MCF 10A (cell line): ENCODE results near the gene AATK. TPM values are rescaled to one million over a fixed set of nuclear protein-coding genes. Genes with fewer than 3 reads are reported as not detected.

Experiments used
- BruUV-seq: library from RNA; stranded (reverse); fragments of 400-500 nt; replicated peaks from 2 replicates; lab custom pipeline; 2021; lab: Mats Ljungman, UMichigan
- CTCF ChIA-PET: fragments of 300-600 bp; sonication (Branson Sonifier 250); formaldehyde crosslinking; extraction: SDS; loops from one replicate; lab custom pipeline; 2021; ENCODE audit warnings: antibody characterized with exemption, inconsistent platforms; lab: Yijun Ruan, JAX
- POLR2A ChIA-PET: fragments of 300-600, 350-650 bp; sonication (Branson Sonifier 250); formaldehyde crosslinking; extraction: SDS; loops from one replicate; lab custom pipeline; 2020; ENCODE audit warnings: antibody characterized with exemption, inconsistent platforms; lab: Yijun Ruan, JAX
- DNase-seq: peaks from one replicate; pipeline ENCODE4 v3.0.0-alpha.2; 2018; ENCODE audit not compliant: unreplicated experiment
- H3K27ac Mint-ChIP-seq: one replicate; pipeline ENCODE4 v1.8.0; 2022; ENCODE audit warnings: mild to moderate bottlenecking, low read depth, mixed read lengths; ENCODE audit not compliant: unreplicated experiment
- H3K27me3 Mint-ChIP-seq: one replicate; pipeline ENCODE4 v1.8.0; 2022; ENCODE audit warnings: mixed read lengths; ENCODE audit not compliant: insufficient read depth, unreplicated experiment
- H3K36me3 Mint-ChIP-seq: one replicate; pipeline ENCODE4 v1.8.0; 2022; ENCODE audit warnings: mild to moderate bottlenecking, moderate library complexity, mixed read lengths; ENCODE audit not compliant: insufficient read depth, unreplicated experiment
- H3K4me1 Mint-ChIP-seq: one replicate; pipeline ENCODE4 v1.8.0; 2022; ENCODE audit warnings: mixed read lengths; ENCODE audit not compliant: insufficient read depth, unreplicated experiment
- H3K4me3 Mint-ChIP-seq: one replicate; pipeline ENCODE4 v1.8.0; 2022; ENCODE audit warnings: mild to moderate bottlenecking, moderate library complexity, mixed read lengths; ENCODE audit not compliant: unreplicated experiment
- H3K9me3 Mint-ChIP-seq: one replicate; pipeline ENCODE4 v1.8.0; 2022; ENCODE audit warnings: mixed read lengths; ENCODE audit not compliant: unreplicated experiment
- CTCF ChIP-seq: fragments of 200-600 bp; IDR thresholded peaks from one replicate; pipeline ENCODE4 v1.8.0; 2022; ENCODE audit warnings: antibody characterized with exemption, mild to moderate bottlenecking; ENCODE audit not compliant: unreplicated experiment
- intact Hi-C: fragments of 100-400 bp; cut with micrococcal nuclease; formaldehyde crosslinking; loops from 2 replicates; pipeline ENCODE4 v1.14.1; 2022
- total RNA-seq: library from RNA; stranded (reverse); gene quantifications from 2 replicates; pipeline ENCODE4 v1.2.3, GENCODE V29; 2022

The AATK gene
- total RNA-seq, 1 experiment from 2014 or later = 1.4 TPM

GRCh38 chr17:81102869-81103268 is 63.2 kb downstream of the AATK start:
- H3K9me3 Mint-ChIP-seq = no peaks in the 10 kb centered on the region
- ChIA-PET POLR2A (interaction anchor here (0.6 to 1.0 kb wide), 2 partner anchors 45 to 100 kb away, joined by 3 read pairs; no protein-coding TSS in a partner anchor), CTCF (interaction anchor here (0.6 to 2.0 kb wide), 15 partner anchors 10 to 548 kb away, joined by 3 to 27 read pairs (median 4); no protein-coding TSS in a partner anchor)
- no peak for DNase-seq
- H3K4me1 Mint-ChIP-seq = no peaks in the 10 kb centered on the region
- BruUV-seq = no TSS peak
- no peak overlapping the region for H3K4me3 Mint-ChIP-seq
- H3K36me3 Mint-ChIP-seq = peaks cover 26% of the 10 kb centered on the region
- TF ChIP-seq CTCF = no peak
- no peak overlapping the region for H3K27ac Mint-ChIP-seq
- no peaks in the 10 kb centered on the region for H3K27me3 Mint-ChIP-seq
- intact Hi-C loops = loop anchor here (10.0 kb wide), 1 partner anchor 118 kb away; no protein-coding TSS in a partner anchor

- no peaks in the 10 kb centered on the region for H3K27me3 Mint-ChIP-seq
- intact Hi-C loops = loop anchor here (10.0 kb wide), 1 partner anchor 118 kb away; no protein-coding TSS in a partner anchor
- H3K27ac Mint-ChIP-seq = no peak overlapping the region
- ChIA-PET CTCF (interaction anchor here (0.6 to 1.7 kb wide), 21 partner anchors 10 to 668 kb away, joined by 3 to 27 read pairs (median 4); no protein-coding TSS in a partner anchor), POLR2A (interaction anchor here (0.6 to 1.0 kb wide), 2 partner anchors 45 to 79 kb away, joined by 3 to 4 read pairs; no protein-coding TSS in a partner anchor)
- H3K4me3 Mint-ChIP-seq = no peak overlapping the region
- BruUV-seq = no TSS peak
- peaks cover 4% of the 10 kb centered on the region for H3K4me1 Mint-ChIP-seq
- no peak for TF ChIP-seq CTCF
- no peaks in the 10 kb centered on the region for H3K9me3 Mint-ChIP-seq
- DNase-seq = no peak
- peaks cover 26% of the 10 kb centered on the region for H3K36me3 Mint-ChIP-seq
These were observed 63.7 kb downstream of the AATK start for GRCh38 chr17:81102352-81102751.

GRCh38 chr17:81101614-81102306 is 64.3 kb downstream of the AATK start:
- Mint-ChIP-seq H3K36me3 (peaks cover 26% of the 10 kb centered on the region), H3K27ac (no peak overlapping the region), H3K27me3 (no peaks in the 10 kb centered on the region), H3K9me3 (no peaks in the 10 kb centered on the region), H3K4me3 (no peak overlapping the region), H3K4me1 (peaks cover 10% of the 10 kb centered on the region)
- peak; percentile 73 for DNase-seq
- ChIA-PET CTCF (interaction anchor here (0.6 to 1.7 kb wide), 20 partner anchors 11 to 667 kb away, joined by 3 to 27 read pairs (median 4); no protein-coding TSS in a partner anchor), POLR2A (interaction anchor here (0.6 to 1.0 kb wide), 2 partner anchors 78 to 89 kb away, joined by 4 to 6 read pairs; no protein-coding TSS in a partner anchor)
- peak; percentile 100 for TF ChIP-seq CTCF
- intact Hi-C loops = loop anchor here (1.0 to 10.0 kb wide), 2 partner anchors 77 to 117 kb away; no protein-coding TSS in a partner anchor
- BruUV-seq = no TSS peak

- Mint-ChIP-seq H3K4me1 (peaks cover 20% of the 10 kb centered on the region), H3K9me3 (no peaks in the 10 kb centered on the region), H3K36me3 (peaks cover 21% of the 10 kb centered on the region), H3K4me3 (no peak overlapping the region), H3K27ac (no peak overlapping the region), H3K27me3 (no peaks in the 10 kb centered on the region)
- no peak for TF ChIP-seq CTCF
- intact Hi-C loops = loop anchor here (1.0 to 10.0 kb wide), 2 partner anchors 76 to 116 kb away; no protein-coding TSS in a partner anchor
- DNase-seq = no peak
- POLR2A ChIA-PET = no interaction called here
- CTCF ChIA-PET = interaction anchor here (0.7 to 3.4 kb wide), 3 partner anchors 18 to 77 kb away, joined by 3 to 23 read pairs (median 5); no protein-coding TSS in a partner anchor
- no TSS peak for BruUV-seq
These were observed 65.4 kb downstream of the AATK start for GRCh38 chr17:81100668-81101067.
